Islet precursor cell (in vitro differentiated cells): ENCODE data around the gene NPAS3.

Source experiments
- DNase-seq: peaks from one replicate; pipeline ENCODE4 v3.0.0-alpha.2; 2018

Gene NPAS3

GRCh38 chr14:32940711-32941667 is 2.3 kb downstream of the NPAS3 start:
- no peak for DNase-seq

- no peak for DNase-seq
These were observed 3.0 kb downstream of the NPAS3 start for GRCh38 chr14:32941668-32942065.

- DNase-seq: no peak
These were observed 8.4 kb downstream of the NPAS3 start for GRCh38 chr14:32947081-32947480.

GRCh38 chr14:32947792-32948191 is 9.1 kb downstream of the NPAS3 start:
- DNase-seq: no peak

GRCh38 chr14:32950584-32950983 is 11.9 kb downstream of the NPAS3 start:
- DNase-seq: no peak

GRCh38 chr14:32967421-32967820 is 28.7 kb downstream of the NPAS3 start:
- no peak for DNase-seq

- DNase-seq: no peak
These were observed 30.4 kb downstream of the NPAS3 start for GRCh38 chr14:32968972-32969544.

GRCh38 chr14:32977913-32978312 is 39.2 kb downstream of the NPAS3 start:
- no peak for DNase-seq

- DNase-seq: no peak
These were observed 40.1 kb downstream of the NPAS3 start for GRCh38 chr14:32978691-32979255.

GRCh38 chr14:32980178-32980901 is 41.7 kb downstream of the NPAS3 start:
- DNase-seq: no peak

- no peak for DNase-seq
These were observed 42.3 kb downstream of the NPAS3 start for GRCh38 chr14:32980902-32981501.

GRCh38 chr14:32984241-32984930 is 45.7 kb downstream of the NPAS3 start:
- no peak for DNase-seq

- DNase-seq: no peak
These were observed 47.2 kb downstream of the NPAS3 start for GRCh38 chr14:32985866-32986265.

GRCh38 chr14:32986791-32987540 is 48.3 kb downstream of the NPAS3 start:
- DNase-seq: peak; percentile 56

GRCh38 chr14:32991691-32992090 is 53.0 kb downstream of the NPAS3 start:
- DNase-seq: no peak

- DNase-seq: no peak
These were observed 55.2 kb downstream of the NPAS3 start for GRCh38 chr14:32993921-32994320.

GRCh38 chr14:32996343-32996742 is 57.7 kb downstream of the NPAS3 start:
- DNase-seq: no peak

- no peak for DNase-seq
These were observed 59.8 kb downstream of the NPAS3 start for GRCh38 chr14:32998433-32998832.

GRCh38 chr14:33009673-33010072 is 71.0 kb downstream of the NPAS3 start:
- DNase-seq: no peak

GRCh38 chr14:33010495-33010894 is 71.8 kb downstream of the NPAS3 start:
- DNase-seq: no peak

- no peak for DNase-seq
These were observed 76.0 kb downstream of the NPAS3 start for GRCh38 chr14:33014710-33015109.

- no peak for DNase-seq
These were observed 77.9 kb downstream of the NPAS3 start for GRCh38 chr14:33016613-33017012.
